Measurements from ENCODE around the gene NETO2. TPM values are rescaled to one million over a fixed set of nuclear protein-coding genes. Genes with fewer than 3 reads are reported as not detected.
A peak's percentile ranks its signal among the peaks of the same experiment; 100 is the strongest.

Gene NETO2
- total RNA-seq, 1 donor from 2014 or later = 1.4 TPM

- DNase-seq (ENCODE audit: low spot score) = no peak
- intact Hi-C loops (cut with DNase I) = no loop called here
Measured at GRCh38 chr16:47052666-47053640, 90.8 kb downstream of the NETO2 start.

- intact Hi-C loops (cut with DNase I) = no loop called here
- DNase-seq (ENCODE audit: low spot score) = no peak
Measured at GRCh38 chr16:47051031-47051430, 92.7 kb downstream of the NETO2 start.

DNA sequence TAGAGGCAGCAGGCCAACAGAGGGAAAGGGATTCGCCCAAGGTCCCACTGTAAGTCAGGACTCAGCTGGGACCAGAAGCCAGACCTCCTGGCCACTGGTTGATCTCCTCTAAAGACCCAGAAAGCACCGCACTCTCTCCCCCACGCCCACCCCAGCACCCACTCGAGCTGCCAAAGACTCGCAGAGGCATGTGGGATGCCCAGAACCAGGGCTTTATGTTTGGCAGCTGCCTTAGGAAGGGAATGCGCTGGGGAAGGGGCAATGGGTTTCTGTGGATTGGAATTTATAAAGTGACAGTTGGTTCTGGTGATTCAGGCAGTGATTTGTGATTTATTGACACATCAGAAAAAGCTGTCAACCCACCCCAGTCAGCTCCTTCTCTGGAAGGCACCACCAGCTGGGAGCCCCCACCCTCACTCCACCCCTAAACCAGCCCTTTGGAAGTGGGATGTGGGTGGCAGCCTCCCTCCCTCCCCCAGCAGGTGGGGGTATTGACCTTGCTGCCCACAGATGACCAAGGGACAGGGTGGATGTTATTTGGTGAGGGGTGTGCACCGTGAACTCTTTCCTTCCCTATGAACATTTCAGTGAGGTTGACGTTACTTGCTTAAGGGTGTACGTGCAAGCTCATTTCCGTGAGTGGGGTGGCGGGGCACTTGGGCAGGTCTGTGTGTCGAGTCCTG, 93.7 kb downstream of the NETO2 start:
- no peak for DNase-seq (ENCODE audit: low spot score)
- intact Hi-C loops (cut with DNase I) = no loop called here

GRCh38 chr16:47047524-47048203, 96.1 kb downstream of the NETO2 start:
- DNase-seq (ENCODE audit: low spot score) = no peak
- intact Hi-C loops (cut with DNase I) = no loop called here

GRCh38 chr16:47046726-47047523, 96.8 kb downstream of the NETO2 start:
- intact Hi-C loops (cut with DNase I) = no loop called here
- no peak for DNase-seq (ENCODE audit: low spot score)

GRCh38 chr16:47045459-47045858, 98.3 kb downstream of the NETO2 start:
- DNase-seq (ENCODE audit: low spot score) = no peak
- intact Hi-C loops (cut with DNase I) = no loop called here

DNA sequence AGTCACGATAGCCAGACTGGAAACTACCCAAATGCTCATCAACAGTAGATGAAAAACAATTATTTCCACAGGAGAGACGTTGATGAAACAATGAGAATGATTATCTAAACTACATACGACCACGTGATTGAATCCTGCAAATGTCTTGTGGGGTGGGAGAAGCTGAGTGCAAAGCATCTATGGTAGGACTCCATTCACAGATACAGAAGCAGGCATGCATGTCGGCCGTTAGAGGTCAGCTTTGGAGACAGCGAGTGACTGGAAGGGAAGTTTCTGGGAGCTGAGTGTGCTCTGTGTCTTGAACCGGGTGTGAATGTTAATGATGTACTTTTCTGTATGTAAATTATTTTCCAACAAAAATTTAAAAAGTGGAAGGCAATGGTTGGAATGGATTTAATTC, 98.7 kb downstream of the NETO2 start:
- intact Hi-C loops (cut with DNase I) = no loop called here
- DNase-seq (ENCODE audit: low spot score) = no peak

DNA sequence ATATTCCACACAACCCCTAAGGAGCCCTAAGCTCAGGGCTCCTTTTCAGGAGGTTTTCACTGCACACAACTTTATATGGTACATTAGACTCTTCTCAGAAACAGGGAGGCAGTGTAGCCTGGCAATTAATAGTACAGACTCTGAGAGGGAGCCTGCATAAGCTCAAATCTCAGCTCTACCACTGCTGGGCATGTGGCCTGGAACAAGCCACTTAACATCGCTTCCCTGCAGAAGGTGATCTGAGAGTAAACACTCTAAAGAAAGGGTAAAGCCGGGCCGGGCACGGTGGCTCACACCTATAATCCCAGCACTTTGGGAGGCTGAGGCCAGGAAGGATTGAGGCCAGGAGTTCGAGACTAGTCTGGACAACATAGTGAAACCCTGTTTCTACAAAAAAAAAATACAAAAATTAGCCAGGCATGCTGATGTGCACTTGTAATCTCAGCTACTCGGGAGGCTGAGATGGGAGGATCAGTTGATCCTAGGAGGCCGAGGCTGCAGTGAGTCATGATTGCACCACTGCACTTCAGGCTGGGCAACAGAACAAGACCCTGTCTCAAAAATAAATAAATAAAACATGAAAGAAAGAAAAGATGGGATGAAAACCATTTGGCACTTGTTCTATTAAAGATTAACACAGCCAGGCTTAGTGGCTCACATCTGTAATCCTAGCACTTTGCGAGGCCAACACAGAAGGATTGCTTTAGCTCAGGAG, 99.6 kb downstream of the NETO2 start:
- no peak for DNase-seq (ENCODE audit: low spot score)
- intact Hi-C loops (cut with DNase I) = no loop called here

DNA sequence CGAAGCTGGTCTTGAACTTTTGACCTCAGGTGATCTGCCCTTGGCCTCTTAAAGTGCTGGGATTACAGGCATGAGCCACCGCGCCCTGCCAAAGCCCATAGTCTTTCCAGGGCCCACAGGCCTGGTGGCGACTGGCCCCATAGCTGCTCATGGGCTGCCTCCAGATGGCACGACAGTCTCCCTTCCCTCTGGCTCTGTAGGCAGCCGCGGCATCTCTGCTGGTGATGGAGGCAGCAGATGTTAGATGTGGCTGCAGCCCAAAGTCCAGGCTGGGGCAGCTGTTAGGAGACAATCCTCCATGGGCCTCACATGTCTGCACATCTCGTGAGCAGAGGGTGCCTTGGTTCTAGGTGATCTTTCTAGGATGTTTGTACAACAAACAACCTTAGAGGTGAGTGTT, 100.5 kb downstream of the NETO2 start:
- intact Hi-C loops (cut with DNase I) = no loop called here

DNA sequence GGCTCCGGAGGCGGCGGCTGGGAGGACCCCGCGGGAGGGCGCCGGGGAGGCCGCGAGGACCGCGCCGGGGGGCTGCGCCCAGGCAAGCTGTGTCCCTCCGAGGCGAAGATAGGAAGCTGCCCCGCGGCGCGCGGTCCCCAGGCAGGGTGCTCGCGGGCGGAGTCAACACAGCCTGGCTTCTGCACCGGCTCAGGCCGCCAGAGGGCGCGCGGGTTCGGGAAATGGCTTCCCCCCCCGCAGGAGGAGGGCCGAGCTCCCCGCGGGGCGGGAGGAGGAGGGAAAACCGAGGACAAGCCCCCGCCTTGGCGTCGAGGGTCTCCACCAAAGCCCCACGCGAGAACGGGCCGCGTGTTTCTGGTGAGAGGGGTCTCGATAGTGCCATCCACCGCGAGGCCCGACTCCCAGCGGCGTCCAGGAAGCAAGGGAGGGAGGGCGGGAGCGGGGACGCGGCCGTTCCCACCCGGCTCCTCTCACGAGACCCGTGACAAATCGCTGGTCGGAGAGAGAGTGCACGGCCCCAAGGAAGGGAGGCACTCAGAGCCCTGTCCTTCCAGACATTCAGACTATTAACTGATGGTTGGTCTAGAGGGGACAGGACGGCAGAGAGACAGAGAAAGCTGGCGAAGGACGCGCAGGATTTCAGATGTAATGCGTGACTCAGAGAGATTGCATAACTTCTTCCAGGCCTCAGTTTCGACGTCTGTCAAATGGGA, 105.8 kb downstream of the NETO2 start:
- DNase-seq (ENCODE audit: low spot score) = peak; percentile 96
- intact Hi-C loops (cut with DNase I) = loop anchor here (5.0 kb wide), 2 partner anchors 104 to 1119 kb away; partner anchors contain the start of genes ABCC12 and NETO2

More for the DNA sequence above, 100.5 kb downstream of the NETO2 start:
- no peak for DNase-seq (ENCODE audit: low spot score)

GRCh38 chr16:47037396-47037745, 106.4 kb downstream of the NETO2 start:
- DNase-seq (ENCODE audit: low spot score) = peak; percentile 77

DNA sequence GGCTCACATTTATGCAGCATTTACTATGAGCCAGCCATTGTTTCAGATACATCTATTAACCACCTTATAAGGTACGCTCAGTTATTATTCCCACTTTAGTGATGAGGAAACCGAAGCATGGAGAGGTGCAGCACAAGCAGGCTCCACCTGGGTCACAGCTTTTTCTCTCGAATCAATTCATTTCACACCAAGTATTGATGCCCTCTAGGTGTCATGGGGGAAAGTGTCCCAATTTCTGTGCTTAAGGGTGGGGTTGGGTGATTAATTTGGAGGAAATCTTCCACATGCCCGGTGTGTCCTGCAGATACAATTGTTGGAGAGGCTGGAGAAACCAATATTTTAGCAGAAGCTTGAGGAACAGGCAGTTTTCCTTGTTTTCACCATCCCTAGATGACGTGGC, 107.5 kb downstream of the NETO2 start:
- intact Hi-C loops (cut with DNase I) = loop anchor here (5.0 kb wide), 2 partner anchors 106 to 1121 kb away; partner anchors contain the start of genes ABCC12 and NETO2

More at GRCh38 chr16:47037396-47037745, 106.4 kb downstream of the NETO2 start:
- intact Hi-C loops (cut with DNase I) = loop anchor here (5.0 kb wide), 2 partner anchors 105 to 1120 kb away; partner anchors contain the start of genes ABCC12 and NETO2

GRCh38 chr16:47035436-47035835, 108.3 kb downstream of the NETO2 start:
- intact Hi-C loops (cut with DNase I) = loop anchor here (5.0 kb wide), 2 partner anchors 107 to 1122 kb away; partner anchors contain the start of genes ABCC12 and NETO2
- DNase-seq (ENCODE audit: low spot score) = no peak

More for the DNA sequence above, 107.5 kb downstream of the NETO2 start:
- DNase-seq (ENCODE audit: low spot score) = no peak

DNA sequence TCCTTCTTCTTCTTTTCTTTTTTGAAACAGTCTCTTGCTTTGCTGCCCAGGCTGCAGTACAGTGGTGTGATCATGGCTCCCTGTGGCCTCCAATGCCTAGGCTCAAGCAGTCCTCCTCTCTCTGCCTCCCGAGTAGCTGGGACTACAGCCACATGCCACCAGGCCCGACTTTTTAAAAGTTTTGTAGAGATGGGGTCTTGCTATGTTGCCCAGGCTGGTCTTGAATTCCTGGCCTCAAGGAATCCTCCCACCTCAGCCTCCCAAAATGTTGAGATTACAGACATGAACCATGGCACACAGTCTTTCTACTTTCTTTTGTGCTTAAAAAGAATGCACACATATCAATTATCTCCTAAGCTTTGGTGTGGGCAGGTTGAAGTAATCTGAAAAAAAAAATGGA, 109.3 kb downstream of the NETO2 start:
- no peak for DNase-seq (ENCODE audit: low spot score)
- intact Hi-C loops (cut with DNase I) = no loop called here

GRCh38 chr16:47033176-47033575, 110.6 kb downstream of the NETO2 start:
- DNase-seq (ENCODE audit: low spot score) = no peak
- intact Hi-C loops (cut with DNase I) = no loop called here

- intact Hi-C loops (cut with DNase I) = no loop called here
- DNase-seq (ENCODE audit: low spot score) = no peak
Measured at GRCh38 chr16:47029724-47030123, 114.0 kb downstream of the NETO2 start.

GRCh38 chr16:47028767-47029377, 114.9 kb downstream of the NETO2 start:
- intact Hi-C loops (cut with DNase I) = no loop called here
- DNase-seq (ENCODE audit: low spot score) = no peak
